Right kidney (tissue), 1 donor: ENCODE data around the gene AVP.

ENCODE experiments used
- DNase-seq: peaks from one replicate; pipeline ENCODE4 v3.0.0-alpha.2; 2016

Gene AVP

DNA sequence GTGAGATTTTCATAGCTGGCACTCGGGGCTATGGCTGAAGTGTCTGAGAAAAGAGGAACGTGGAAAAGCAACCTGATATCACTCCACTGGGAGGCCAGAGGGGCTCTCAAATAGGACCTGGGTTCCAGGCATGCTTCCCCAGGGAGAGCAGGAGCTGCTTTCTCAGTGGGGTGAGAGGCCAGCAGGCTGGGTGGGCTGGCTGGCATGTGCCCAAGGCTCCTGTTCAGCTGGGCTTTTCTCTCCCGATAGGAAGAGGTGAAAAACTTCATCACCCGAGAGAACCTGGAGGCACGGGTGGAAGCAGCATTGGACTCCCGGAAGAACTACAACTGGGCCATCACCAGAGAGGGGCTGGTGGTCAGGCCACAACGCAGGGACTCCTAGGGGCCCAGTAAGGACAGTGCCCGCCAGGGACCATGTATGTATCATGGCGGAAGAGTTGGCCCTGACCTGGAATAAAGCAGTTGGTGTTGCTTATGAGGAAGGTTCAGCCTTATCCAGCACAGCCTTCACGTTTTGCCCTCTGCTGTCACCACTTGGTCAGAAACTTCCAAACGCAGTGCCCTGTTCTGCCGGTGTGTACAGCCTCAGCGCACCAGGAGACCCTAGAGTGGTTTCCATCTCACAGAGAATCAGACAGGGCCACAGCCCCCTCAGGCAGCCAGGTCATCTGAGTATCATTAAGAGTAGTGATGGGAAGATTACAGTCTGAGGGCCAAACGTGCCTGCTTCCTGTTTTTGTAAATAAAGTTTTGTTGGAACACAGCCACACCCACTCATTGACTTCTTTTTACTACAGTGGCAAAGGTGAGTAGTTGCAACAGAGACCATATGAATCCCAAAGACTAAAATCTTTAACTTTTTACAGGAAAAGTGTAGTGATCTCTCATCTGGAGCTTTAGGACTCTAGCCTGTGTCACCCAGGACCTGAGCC, 36.8 kb downstream of the AVP start:
- no peak for DNase-seq

DNA sequence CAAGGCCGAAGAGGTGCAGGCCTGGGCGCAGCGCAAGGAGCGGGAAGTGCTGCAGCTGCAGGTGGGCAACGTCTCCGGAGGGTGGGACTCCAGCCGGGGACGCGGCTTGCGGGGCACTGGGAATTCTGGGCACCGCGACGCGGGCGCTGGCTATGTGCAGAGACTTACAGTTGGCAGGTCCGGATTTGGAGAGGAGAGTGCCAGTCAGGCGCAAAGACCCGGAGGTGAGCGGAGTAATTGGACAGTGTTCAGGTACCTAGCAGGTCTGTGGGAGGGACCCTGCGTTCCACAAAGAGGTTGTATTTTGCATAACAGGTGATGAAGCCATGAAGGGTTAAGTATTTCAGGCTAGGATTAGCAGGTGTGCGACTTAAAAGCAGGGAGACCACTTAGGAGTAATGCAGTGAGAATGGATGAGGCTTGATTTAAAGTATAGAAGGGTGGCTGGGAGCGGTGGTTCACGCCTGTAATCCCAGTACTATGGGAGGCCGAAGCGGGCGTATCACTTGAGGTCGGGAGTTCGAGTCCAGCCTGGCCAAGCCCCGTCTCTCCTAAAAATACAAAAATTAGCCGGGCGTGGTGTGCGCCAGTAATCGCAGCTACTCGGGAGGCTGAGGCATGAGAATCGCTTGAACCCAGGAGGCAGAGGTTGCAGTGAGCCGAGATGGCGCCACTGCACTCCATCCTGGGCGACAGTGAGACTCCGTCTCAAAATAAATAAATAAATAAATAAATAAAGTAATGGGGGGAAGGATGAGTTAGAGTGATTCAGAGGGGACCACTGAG, 37.7 kb downstream of the AVP start:
- no peak for DNase-seq

DNA sequence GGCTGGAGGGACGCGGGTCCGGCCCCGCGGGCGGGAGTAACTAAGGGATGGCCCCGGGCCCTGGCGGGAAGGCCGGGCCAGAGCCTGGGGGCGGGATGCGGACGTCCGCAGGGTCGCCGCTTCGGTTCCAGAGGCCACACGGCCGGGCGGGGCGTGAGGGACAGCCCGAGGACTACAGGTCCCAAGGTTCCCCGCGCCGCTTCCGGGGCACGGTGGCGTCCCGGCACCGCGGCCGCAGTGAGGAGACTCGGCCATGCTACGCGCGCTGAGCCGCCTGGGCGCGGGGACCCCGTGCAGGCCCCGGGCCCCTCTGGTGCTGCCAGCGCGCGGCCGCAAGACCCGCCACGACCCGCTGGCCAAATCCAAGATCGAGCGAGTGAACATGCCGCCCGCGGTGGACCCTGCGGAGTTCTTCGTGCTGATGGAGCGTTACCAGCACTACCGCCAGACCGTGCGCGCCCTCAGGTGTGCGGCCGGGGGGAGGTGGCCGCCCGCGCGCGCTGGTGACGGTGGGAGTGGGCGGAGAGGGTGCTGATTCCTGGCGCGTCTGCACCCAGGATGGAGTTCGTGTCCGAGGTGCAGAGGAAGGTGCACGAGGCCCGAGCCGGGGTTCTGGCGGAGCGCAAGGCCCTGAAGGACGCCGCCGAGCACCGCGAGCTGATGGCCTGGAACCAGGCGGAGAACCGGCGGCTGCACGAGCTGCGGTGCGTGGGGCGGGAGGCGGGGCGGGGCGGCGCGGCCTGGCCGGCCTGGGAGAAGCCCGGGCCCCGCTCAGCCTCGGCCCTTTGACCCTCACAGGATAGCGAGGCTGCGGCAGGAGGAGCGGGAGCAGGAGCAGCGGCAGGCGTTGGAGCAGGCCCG, 38.5 kb downstream of the AVP start, which contains the start of gene MRPS26:
MRPS26 (plus strand) TSS at position 237 of the 861 bp plus-strand sequence; CDS start at position 254, 17 bp downstream.
- peak; percentile 99 for DNase-seq

DNA sequence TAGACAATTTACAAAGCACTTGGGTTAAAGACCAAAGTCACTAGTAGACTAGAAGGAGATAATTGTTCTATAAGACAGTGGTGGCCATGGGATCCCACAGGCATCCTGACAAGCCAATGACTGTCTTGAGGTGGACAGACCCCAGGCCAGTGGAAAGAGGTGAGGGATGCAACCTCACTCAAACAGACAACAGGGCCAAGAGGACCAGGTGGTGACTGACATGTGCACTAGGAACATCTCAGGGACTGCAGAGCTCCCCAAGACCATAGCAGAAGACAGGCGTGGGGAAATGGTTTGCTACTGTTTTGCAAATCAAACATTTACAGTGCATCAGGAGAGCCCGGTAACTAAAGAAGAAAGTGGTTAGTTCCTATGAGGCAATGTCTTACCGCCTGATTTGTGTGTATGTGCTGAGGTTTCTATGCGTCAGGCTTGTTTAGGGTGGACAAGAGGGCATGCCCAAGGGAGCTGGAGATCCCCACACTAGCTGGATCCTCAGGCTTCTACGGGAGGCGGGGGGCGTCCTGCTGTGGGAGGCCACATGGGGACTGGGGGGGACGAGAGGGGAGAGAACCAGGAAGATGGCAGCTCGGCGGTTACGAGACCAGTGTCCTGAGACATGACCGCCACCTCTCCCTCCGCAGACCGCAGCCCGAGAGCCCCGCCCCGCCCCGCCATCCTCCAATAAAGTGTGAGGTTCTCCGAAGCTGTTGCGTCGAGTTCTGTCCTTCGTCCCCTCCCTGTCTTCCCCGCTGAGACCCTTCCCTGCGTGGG, 39.3 kb downstream of the AVP start:
- DNase-seq, result no peak

DNA sequence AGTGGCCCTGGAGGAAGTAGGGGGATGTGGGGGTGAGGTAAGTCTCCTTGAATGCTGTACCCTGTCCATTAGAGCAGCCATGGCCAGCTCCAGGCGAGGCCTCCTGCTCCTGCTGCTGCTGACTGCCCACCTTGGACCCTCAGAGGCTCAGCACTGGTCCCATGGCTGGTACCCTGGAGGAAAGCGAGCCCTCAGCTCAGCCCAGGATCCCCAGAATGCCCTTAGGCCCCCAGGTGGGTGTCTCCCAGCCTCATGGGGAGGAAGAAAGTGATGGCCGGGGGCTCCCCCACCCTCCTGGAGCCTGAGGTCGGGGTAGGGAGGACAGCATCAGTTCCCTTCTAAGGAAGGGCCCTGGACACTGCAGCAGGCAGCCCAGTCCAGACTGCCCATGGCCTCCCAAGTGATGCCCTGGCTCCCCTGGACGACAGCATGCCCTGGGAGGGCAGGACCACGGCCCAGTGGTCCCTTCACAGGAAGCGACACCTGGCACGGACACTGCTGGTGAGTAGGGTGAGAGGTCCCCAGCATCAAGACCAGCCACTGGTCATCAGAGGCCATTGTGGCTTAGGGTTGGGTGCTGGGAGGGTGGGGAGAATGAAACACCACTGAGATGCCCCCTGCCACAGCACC, 40.1 kb downstream of the AVP start:
- no peak for DNase-seq

DNA sequence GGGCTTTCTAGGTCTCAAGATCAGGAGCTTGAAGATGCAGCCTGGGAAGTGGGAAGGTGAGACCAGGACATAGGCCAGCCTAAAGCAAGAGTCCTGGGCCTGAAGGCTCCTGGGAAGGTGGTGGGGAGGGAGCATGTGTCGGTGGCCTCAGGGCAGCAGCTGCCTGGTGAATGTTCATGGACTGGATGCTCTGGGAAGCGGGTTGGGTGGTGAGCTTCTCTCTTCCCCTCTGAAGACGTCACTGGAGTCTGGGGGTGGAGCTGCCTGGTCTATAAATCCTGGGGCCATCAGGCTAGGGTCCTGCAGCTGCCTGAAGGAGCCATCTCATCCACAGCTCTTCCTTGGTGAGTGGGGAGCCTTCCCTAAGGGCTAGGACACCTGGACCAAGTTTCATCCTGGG, 41.2 kb downstream of the AVP start, which contains the start of gene GNRH2:
GNRH2 (plus strand) TSS at position 301 of the 400 bp plus-strand sequence. CDS start 793 bp downstream, outside the sequence.
- DNase-seq, result no peak

DNA sequence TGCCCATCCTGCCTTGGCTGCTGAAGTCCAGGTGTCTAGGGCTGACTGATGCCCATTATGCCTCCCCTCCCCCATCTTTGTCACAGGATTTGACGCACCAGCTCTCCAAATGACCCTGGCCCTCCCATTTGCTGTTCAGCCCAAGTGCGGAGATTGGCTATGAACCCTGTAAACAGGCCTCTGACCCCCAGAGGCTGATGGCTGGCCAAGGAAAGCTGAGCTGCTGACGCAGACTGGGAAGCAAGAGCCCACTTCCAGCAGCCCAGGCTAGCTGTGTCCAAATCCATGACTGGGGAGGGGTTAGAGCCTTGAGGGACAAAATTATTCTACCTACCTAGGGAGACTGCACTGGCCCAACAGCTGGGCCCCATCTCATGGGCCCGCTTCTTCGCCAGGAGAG, 41.9 kb downstream of the AVP start:
- DNase-seq, result no peak

DNA sequence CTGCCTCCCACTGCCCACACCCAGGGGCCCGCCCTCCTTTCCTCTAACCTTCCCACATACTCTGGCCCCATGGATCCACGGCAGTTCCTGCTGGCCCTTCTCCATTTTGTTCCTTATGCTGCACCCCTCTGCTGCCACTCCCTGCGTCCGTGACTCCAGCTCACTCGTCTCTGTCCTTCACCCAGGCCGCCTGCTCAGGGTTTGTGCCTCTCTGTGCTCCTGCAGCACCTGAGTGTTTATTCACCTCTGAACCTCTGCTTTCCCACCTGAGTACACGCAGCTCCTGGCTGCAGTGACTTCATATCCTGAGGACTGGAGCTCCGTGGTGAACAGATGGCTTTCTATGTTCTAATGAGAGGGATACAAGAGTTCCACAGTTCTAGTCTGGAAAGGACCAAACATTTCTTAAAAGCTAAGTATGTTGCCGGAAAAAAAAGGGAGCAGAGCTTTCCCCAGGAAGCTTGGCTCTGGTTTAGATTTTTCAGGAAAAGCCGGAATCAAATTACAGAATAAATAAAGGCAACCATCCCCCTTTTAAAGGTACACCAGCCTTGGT, 42.6 kb downstream of the AVP start:
- DNase-seq, result peak; percentile 61

DNA sequence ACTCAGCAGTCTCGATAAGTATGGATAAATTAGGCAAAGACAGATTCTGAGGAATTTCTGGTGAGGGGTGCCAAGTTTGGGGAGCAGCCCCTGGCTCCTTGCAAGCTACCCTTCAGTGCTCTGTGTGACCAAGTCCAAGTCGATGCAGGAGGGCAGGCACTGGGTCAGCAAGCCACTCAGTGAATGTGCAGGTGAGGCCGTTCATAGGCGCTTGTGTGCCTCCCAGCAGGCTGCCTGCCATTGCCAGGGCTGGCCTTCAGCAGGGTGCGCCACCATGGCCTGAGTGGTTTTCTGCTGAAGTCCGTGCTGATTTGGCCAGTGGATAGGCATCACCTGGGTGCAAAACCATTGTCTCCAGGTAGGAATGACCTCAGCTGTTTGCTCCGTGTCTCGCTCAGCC, 44.4 kb downstream of the AVP start:
- no peak for DNase-seq

DNA sequence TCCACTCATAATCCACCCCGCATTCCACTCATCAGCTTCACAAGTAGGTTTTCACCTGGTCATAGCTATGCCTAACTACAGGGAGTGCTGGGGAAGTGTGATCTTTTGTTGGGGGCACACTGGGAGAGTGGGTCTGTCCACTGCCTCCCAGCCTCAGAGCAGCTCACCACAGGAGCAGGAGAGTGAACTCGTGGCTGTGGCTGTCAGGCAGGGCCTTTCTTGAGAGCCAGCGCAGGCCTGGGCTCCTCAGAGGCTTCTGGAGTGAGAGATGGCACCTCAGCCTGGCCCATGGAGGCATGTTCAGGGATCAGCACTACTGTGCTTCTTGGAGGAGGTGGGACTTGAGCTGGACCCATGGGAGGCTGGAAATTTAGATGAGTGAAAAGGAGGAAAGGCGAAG, 45.1 kb downstream of the AVP start:
- DNase-seq, result no peak

DNA sequence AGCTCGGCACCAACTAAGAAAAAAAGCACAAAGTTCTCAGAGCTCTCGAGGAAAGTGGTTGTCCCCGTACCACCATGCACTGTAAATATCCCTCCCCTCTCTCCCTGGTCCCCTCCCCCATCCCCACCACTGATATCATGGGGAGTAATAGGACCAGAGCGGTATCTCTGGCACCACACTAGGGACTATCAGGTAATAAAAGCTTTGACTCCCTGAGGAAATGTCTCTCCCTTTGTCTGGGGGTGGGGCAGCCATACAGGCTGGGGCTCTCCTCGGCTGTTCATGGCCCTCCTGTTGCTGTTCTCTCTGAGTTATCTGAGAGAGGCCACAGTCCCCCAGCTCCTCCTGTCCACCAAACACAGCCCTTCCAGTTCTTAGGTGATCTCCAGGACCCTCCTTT, 46.1 kb downstream of the AVP start:
- no peak for DNase-seq

DNA sequence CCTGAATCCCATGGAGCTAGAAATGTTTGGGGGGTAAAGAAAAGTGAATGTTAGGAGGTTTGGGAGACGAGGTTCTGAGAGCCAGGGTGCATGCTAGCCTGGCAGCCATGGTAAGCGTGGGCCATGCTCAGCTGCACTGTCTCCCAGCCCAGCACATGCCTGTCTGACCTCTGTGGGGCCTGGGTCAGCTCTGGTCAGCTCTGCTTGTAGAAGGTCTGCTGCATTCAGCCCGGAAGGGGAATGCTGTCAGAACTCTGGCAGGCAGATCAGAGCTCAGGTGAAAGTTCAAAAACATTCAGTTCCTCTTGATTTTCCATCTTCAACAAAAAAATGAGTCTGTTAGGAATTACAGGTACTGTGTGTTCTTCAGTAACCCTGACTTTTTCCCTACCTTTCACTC, 46.9 kb downstream of the AVP start:
- DNase-seq, result no peak

DNA sequence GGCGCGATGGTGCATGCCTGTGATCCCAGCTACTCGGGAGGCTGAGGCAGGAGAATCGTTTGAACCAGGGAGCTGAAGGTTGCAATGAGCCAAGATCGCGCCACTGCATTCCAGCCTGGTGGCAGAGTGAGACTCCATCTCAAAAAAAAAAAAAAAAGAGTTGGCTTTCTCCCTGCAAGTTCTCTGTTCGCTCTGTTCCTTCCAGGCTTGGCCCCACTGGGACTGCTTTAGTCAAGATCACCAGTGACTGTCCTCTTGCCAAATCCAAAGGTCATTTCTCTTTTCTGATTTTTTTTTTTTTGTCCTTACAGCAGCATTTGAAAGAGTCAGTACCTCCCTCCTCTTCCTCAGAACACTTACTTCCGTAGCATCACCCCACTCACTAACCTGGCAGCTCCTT, 51.9 kb downstream of the AVP start:
- DNase-seq, result no peak
